HG03520 (cell line): ENCODE data around the gene PRMT9.

Source experiments
- ATAC-seq: cut with Tn5 transposase; IDR thresholded peaks from one replicate; pipeline ENCODE4 v1.9.1; 2021; ENCODE audit warnings: mild to moderate bottlenecking, moderate library complexity; ENCODE audit not compliant: unreplicated experiment

Gene PRMT9

DNA sequence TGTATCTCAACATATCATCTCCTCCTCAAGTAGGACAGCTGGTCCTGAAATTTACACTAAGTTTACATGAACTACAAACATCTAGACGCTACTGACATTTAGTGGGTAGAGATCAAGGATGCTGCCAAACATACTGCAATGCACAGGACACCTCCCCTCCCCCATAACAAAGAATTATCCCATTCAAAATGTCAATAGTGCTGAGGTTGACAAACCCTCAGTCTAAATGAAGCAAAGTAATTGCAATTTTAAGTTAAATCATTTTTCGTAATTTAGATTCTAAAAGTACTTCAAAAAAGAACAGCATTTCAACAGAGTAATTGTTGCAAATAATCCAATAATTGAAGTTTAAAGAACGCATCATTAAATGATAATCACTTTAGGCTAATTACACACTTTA, 1.2 kb downstream of the PRMT9 start:
- ATAC-seq, result no peak

DNA sequence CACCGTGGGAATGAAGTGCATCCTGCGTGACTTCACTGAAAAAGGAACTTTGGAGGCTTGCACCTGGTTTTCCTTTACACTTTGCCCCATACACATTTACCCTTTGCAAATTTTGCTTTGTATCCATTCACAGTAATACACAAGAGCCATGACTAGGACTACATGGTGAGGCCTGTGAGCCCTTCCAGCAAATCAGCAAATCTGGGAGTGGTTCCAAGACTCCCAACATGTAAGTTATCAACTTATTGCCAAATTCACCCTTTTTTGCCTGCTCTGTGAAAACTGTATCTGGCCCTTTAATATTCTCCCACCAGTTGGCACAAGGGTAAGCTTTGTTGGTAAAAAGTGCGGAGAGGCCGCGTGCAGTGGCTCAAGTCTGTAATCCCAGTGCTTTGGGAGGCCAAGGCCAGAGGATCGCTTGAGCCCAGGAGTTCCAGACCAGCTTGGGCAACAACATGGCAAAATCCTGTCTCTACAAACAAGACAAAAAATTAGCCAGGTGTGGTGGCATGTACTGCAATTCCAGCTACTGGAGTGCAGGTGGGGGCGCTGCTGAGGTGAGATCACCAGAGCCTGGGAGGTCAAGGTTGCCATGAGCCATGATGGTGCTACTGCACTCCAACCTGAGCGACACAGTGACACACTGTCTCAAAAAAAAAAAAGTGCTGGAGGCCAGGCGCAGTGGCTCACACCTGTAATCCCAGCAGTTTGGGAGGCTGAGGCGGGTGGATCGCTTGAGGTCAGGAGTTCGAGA, 5.0 kb downstream of the PRMT9 start:
- ATAC-seq, result no peak

GRCh38 chr4:147678106-147678505, 5.9 kb downstream of the PRMT9 start:
- no peak for ATAC-seq

GRCh38 chr4:147674496-147674895, 9.5 kb downstream of the PRMT9 start:
- ATAC-seq, result no peak

GRCh38 chr4:147674073-147674472, 9.9 kb downstream of the PRMT9 start:
- no peak for ATAC-seq

GRCh38 chr4:147658501-147658900, 25.5 kb downstream of the PRMT9 start:
- ATAC-seq, result no peak

- no peak for ATAC-seq
These were observed 28.3 kb downstream of the PRMT9 start for GRCh38 chr4:147655639-147656038.

- ATAC-seq, result no peak
These were observed 32.4 kb downstream of the PRMT9 start for GRCh38 chr4:147651563-147651962.

DNA sequence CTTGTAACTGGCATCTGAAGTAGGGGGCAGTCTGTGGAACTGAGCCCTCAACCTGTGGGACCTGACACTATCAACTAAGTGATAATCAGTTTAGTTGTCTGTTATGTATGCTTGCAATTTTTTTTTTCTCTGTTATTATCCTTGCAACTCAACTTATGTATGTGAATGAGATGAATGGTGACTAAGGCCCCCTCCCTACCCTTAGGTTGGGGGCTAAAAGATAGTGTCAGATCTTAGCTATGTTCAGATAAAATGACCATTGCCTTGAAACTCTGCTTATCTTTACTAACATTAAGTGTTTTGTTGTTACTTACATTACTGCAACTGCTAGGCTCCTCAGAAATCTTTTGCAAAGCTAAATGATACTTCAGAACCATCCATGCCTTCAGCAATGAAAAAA, 35.3 kb downstream of the PRMT9 start:
- ATAC-seq, result no peak

DNA sequence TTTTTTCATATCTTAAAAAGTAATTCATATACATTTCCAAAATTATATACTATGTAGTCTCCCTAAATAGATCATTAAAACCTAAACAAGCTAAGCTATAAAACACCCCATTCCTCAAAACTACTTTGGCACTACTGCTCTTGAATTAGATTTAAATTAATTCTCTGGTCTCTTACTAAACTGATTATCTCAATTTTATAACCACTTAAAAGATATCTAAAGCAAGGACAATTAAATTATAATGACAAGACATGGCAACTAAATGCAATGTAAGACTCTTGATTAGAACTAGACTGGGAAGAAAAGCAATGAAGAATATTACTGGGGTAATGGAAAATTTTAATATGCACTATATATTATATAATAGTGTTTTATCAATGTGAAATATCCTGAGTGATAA, 38.9 kb downstream of the PRMT9 start:
- no peak for ATAC-seq

GRCh38 chr4:147644471-147644870, 39.5 kb downstream of the PRMT9 start:
- ATAC-seq, result no peak

DNA sequence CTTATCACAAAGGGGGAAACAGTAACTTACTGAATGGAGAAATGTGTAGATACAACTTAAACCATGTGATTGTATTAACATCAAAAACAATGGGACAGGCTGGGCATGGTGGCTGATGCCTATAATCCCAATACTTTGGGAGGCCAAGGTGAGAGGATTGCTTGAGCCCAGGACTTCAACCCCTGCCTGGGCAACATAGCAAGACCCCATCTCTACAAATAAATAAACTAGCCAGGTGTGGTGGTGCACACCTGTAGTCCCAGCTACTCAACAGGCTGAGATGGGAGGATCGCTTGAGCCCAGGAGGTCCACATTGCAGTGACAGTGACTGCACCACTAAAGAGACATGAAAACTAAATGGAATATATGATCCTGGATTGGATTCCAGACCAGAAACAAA, 40.3 kb downstream of the PRMT9 start:
- ATAC-seq, result no peak

GRCh38 chr4:147640331-147640730, 43.6 kb downstream of the PRMT9 start:
- ATAC-seq, result no peak

GRCh38 chr4:147639388-147639787, 44.6 kb downstream of the PRMT9 start:
- ATAC-seq, result no peak

DNA sequence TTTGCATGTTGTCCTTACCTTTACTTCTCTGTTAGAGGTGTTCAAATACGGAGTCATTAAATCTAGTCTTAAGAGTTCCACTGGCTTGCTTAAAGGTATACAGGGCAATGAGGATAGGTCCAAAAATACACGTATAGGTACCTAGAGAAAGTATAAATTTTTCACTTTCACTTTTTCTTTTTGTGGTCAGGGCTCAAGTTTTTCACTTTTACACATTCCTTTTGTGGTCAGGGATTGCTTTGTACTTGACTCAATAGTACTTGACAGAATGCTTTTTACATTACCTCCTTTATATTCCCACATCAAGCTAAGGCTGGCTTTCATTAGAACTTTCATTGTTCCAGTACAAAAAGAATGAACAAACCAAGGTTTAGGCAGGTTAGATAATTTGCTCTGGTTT, 45.0 kb downstream of the PRMT9 start:
- ATAC-seq, result no peak

DNA sequence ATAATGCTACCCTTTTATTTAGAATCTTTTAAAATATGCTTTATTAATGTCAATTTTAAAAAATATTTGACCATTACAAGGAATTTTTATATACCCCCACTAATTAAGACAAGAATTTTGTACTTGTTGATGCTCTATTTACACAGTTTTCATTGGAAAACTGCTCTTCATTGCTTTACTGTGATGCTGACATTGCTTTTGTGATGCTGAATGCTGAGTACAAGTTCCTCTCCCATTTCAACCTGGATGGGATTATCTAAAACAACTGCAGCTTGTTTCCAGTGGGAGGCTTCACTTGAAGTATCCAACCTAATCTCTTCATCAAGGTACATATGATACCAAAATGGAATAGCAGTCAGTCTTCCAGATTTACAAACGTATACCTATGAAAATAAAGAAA, 45.6 kb downstream of the PRMT9 start:
- no peak for ATAC-seq

GRCh38 chr4:147635348-147635747, 48.6 kb downstream of the PRMT9 start:
- ATAC-seq, result no peak

DNA sequence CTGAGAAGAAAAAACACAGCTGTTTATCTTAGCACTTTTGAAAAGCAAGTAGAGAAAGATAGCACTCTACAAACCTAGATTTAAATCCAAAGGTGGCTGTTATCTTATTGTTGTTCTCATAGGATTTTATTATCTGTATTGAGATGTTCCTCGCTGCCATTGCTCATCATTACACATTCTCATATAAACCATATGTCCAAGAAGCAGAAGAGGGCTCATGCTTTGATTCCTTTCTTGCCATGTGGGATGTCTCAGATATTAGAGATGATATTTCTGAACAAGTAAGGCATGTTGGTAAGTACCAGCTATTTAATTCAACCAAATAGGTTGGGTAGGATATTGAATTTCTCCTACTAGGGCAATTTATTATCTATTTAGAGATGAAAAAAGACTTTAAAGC, 50.3 kb downstream of the PRMT9 start:
- no peak for ATAC-seq

GRCh38 chr4:147633113-147633512, 50.9 kb downstream of the PRMT9 start:
- no peak for ATAC-seq

- ATAC-seq, result no peak
These were observed 53.9 kb downstream of the PRMT9 start for GRCh38 chr4:147629783-147630730.

- no peak for ATAC-seq
These were observed 55.5 kb downstream of the PRMT9 start for GRCh38 chr4:147628415-147628814.

DNA sequence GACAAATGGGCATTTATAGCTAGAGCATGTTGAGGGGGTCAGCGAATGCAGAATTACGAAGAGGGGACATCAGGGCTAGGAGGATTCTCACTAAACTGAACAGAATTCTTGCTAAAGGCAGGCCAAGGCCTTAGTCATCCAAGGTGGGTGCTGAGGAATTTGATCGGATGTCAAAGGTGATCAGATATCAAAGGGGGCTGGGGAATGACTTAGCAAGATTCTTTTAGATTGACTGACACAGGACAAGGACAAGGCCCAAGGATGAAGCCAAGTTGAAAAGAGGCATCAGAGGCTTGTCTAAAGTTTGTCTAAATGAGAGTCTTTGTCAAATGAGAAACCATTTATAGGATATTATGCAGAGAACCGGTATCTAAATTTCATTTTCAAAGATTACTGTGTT, 57.1 kb downstream of the PRMT9 start:
- ATAC-seq, result no peak
